ENCODE results near the gene SYNJ1.

DNA sequence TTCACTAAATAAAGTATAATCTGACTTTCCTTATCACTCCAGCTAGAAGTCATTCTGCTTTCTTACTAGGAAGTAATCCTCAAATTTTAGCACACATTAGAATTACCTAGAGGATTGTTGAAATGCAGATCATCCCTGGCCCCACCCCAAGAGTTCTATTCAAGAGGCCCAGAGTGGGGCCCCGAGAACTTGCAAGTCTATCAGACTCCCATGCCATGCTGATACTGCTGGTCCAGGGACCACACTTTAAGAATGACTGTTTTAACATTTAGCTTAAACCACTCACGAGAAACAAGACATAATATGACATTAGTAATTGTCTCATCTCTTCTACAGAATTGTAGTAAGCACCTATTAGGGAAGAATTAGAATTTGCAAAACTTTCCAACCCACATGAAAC lies 7.7 kb upstream of the SYNJ1 start:
- no peak for TF ChIP-seq POLR2AphosphoS5 (IDR thresholded peaks at IDR 0.05; ENCODE audit: low read depth, low read length)
- TF ChIP-seq, protein P1, sequence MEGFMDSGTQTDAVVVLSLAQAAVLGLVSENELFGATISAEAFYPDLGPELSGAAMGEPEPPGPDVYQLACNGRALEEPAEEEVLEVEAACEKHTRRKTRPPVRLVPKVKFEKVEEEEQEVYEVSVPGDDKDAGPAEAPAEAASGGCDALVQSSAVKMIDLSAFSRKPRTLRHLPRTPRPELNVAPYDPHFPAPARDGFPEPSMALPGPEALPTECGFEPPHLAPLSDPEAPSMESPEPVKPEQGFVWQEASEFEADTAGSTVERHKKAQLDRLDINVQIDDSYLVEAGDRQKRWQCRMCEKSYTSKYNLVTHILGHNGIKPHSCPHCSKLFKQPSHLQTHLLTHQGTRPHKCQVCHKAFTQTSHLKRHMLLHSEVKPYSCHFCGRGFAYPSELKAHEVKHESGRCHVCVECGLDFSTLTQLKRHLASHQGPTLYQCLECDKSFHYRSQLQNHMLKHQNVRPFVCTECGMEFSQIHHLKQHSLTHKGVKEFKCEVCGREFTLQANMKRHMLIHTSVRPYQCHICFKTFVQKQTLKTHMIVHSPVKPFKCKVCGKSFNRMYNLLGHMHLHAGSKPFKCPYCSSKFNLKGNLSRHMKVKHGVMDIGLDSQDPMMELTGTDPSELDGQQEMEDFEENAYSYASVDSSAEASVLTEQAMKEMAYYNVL (CRISPR knock-in tag; IDR thresholded peaks at IDR 0.05; ENCODE audit: borderline replicate concordance): no peak
